GM19372 (cell line): ENCODE data around the gene CDH4.
"Not testable (repeated sequence)": the region's sequence is repeated elsewhere in the genome, so short reads cannot be mapped to it uniquely, and the experiment has no call there.

Experiments
- ATAC-seq: cut with Tn5 transposase; IDR thresholded peaks from one replicate; pipeline ENCODE4 v1.9.1; 2021; ENCODE audit warnings: mild to moderate bottlenecking, low read depth, moderate library complexity; ENCODE audit not compliant: unreplicated experiment

Gene CDH4

DNA sequence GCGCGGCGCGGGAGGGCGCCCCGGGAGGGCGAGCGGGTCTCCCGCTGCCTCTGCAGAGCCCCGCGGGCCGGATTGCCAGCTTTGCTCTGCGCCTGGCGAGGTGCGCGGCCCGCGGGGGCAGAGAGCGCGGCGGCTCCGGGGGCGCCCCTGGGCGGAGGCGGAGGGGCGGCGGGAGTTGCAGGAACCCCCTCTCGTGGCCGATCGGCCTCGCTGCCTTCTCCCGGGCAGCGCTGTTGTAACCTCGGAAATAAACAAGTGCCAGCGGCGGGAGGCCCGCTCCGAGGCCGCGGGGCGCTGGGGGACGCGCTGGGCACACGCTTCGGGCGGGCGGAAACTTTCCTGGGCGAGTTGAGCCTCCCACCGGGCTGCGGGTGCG, 1.2 kb downstream of the CDH4 start:
- no peak for ATAC-seq

- no peak for ATAC-seq
Measured at GRCh38 chr20:61253640-61254511, 1.8 kb downstream of the CDH4 start.

DNA sequence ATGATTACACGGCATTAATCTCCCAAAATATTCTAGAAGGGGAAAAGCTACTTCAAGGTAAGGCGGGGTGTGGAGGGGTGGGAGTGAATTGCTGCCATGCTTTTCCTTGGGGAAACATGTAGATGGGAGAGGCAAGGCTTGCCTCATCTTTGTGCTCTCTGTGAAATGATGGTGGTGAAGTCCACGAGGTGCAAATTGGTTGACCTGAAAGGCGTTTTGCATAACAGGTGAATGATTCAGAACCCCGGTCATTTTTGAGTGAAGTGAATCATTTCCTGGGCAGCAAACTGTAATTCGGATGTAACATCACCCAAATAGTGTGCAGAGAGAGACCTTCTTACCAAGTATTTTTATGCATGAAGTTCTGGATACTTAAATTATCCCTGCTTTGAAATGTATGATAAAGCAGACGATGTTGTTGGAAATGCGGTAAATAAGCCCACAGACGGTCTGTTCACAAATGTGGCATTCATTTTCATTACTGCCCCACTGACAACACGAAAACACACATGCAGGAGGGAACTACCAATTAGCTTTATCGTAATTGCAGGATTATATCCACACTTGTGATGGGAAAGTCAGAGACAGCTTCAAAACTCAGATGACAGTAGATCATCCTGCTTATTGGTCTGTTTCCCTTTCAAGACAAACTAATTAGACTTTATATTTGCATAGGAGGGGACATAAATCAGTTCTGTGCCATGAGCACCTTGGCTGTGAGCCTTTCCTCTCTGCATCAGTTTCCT, 3.0 kb downstream of the CDH4 start:
- ATAC-seq: no peak

- no peak for ATAC-seq
Measured at GRCh38 chr20:61256365-61256764, 4.3 kb downstream of the CDH4 start.

DNA sequence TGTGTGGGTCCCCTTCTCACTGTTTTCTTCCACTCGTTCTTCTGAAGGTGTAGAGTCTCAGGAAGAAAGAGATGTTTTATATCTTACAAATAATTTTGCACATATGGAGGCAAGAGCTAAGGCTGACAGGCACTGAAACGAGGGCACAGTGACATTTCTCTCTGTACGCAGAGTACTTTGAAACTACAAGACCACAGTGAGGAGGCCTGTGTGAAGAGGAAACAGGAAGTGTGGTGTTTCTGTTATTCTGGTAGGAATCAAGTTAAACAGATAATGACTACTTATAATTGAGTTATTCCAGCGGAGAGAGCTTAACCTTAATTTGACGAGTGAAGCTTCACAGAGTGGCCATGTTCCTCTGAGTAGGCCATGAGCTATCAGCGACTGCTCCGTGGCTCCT, 4.8 kb downstream of the CDH4 start:
- ATAC-seq: no peak

- ATAC-seq: no peak
Measured at GRCh38 chr20:61257611-61258010, 5.5 kb downstream of the CDH4 start.

DNA sequence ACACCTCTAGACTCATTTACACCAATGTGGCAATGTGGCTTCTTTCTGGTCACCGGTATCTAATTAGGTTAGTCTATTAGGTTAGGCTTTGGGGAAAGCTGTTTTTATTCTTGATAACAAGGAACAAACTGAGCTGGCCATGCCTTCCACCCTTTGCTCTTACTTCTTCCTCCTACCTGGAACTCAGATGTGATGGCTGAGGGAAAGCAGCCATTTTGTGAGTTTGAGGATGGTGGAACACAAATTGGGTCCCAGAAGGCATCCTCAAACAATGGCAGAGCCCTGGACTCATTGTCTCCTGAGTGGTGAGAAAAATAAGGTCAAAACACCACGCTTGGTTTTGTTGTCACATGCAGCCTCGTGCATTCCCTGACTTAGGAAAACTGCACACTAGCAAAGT, 7.7 kb downstream of the CDH4 start:
- no peak for ATAC-seq

GRCh38 chr20:61260905-61261304, 8.8 kb downstream of the CDH4 start:
- ATAC-seq: no peak

- ATAC-seq: no peak
Measured at GRCh38 chr20:61262036-61262435, 10.0 kb downstream of the CDH4 start.

DNA sequence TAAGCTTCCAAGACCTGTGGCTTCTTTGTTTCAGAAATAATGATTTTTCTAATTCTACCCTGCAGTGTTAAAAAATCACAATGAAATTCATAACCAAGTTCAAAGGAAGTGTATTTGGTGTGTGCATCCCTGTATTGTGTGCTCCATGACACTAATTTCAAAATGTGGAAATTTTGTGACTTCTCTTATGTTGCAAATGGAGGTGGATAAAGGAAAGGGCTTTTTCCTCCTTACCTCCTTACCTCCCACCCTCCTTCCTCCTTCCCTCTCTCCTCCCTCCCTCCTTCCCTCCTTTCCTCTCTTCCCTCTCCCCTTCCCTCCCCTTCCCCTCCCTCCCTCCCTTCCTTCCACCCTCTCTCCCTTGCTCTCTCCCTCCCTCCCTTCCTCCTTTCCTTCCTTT, 10.5 kb downstream of the CDH4 start:
- ATAC-seq: no peak

- no peak for ATAC-seq
Measured at GRCh38 chr20:61263084-61263695, 11.1 kb downstream of the CDH4 start.

- ATAC-seq: no peak
Measured at GRCh38 chr20:61263938-61264337, 11.9 kb downstream of the CDH4 start.

GRCh38 chr20:61267241-61267640, 15.2 kb downstream of the CDH4 start:
- ATAC-seq: no peak

DNA sequence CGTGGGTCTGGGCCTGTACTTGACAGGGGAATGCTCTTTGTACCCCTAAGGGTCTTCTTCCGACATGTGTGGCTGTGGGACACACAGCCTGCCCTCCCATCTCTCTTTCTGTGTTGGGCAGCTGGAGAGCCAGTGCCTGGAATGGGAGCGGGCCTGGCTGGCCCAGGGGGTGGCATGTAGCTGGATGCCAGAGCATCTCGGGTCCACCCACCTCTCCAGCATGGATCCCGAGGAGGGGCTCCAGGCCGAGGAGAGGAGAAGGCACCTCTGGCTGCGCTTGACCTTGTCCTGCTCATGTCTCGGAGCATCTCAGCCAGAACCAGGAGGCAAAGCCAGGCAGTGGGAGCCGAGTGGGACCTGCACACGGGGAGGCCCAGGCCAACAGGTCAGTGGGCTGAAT, 16.0 kb downstream of the CDH4 start:
- no peak for ATAC-seq

- no peak for ATAC-seq
Measured at GRCh38 chr20:61271312-61272231, 19.5 kb downstream of the CDH4 start.

GRCh38 chr20:61273024-61273423, 21.0 kb downstream of the CDH4 start:
- ATAC-seq: not testable (repeated sequence)

- ATAC-seq: not testable (repeated sequence)
Measured at GRCh38 chr20:61273666-61274065, 21.6 kb downstream of the CDH4 start.

- ATAC-seq: no peak
Measured at GRCh38 chr20:61274326-61274725, 22.3 kb downstream of the CDH4 start.

- ATAC-seq: no peak
Measured at GRCh38 chr20:61278296-61278695, 26.2 kb downstream of the CDH4 start.

GRCh38 chr20:61279621-61280150, 27.6 kb downstream of the CDH4 start:
- ATAC-seq: no peak
